Uterus (tissue), 2 donors: ENCODE measurements around the gene ZNF687.

Experiments used
- CTCF ChIP-seq, 4 experiments: fragments of 200-600 bp in 2 of 4; fragments of 450-650 bp in 2 of 4; sonication (generic) in 2 of 4; IDR thresholded peaks; one replicate each; pipeline ENCODE4 v1.5.1; 2016 to 2019; ENCODE audit warnings: antibody characterized with exemption in 4 of 4, mild to moderate bottlenecking in 2 of 4, moderate library complexity in 1 of 4
- POLR2A ChIP-seq, 2 donors: fragments of 450-650 bp; IDR thresholded peaks; one replicate each; pipeline ENCODE4 v1.6.1; 2016; ENCODE audit warnings: antibody characterized with exemption in 2 of 2, mild to moderate bottlenecking in 1 of 2, moderate library complexity in 1 of 2

GRCh38 chr1:151290709-151291303, 8.7 kb downstream of the ZNF687 start:
- TF ChIP-seq CTCF (IDR thresholded peaks at IDR 0.05) (no peak), POLR2A (IDR thresholded peaks at IDR 0.05) (no peak)
